GM21825 (cell line): ENCODE data around the gene CCDC85C.

ENCODE experiments used
- ATAC-seq: cut with Tn5 transposase; IDR thresholded peaks from one replicate; pipeline ENCODE4 v1.9.1; 2021; ENCODE audit warnings: mild to moderate bottlenecking, moderate library complexity; ENCODE audit not compliant: unreplicated experiment

CCDC85C gene

GRCh38 chr14:99592933-99593753 lies 10.9 kb downstream of the CCDC85C start:
- no peak for ATAC-seq

GRCh38 chr14:99592394-99592793 lies 11.6 kb downstream of the CCDC85C start:
- ATAC-seq: no peak

GRCh38 chr14:99590746-99591555 lies 13.1 kb downstream of the CCDC85C start:
- ATAC-seq: no peak

- ATAC-seq: no peak
These were observed 14.1 kb downstream of the CCDC85C start for GRCh38 chr14:99589651-99590530.

GRCh38 chr14:99589031-99589441 lies 15.0 kb downstream of the CCDC85C start:
- ATAC-seq: no peak

GRCh38 chr14:99587460-99588278 lies 16.3 kb downstream of the CCDC85C start:
- no peak for ATAC-seq

GRCh38 chr14:99586761-99587459 lies 17.1 kb downstream of the CCDC85C start:
- no peak for ATAC-seq

- ATAC-seq: no peak
These were observed 17.8 kb downstream of the CCDC85C start for GRCh38 chr14:99586054-99586760.

- ATAC-seq: no peak
These were observed 19.2 kb downstream of the CCDC85C start for GRCh38 chr14:99584823-99585222.

GRCh38 chr14:99581938-99582337 lies 22.1 kb downstream of the CCDC85C start:
- ATAC-seq: no peak

GRCh38 chr14:99581374-99581773 lies 22.6 kb downstream of the CCDC85C start:
- ATAC-seq: no peak

GRCh38 chr14:99579903-99580571 lies 24.0 kb downstream of the CCDC85C start:
- no peak for ATAC-seq

GRCh38 chr14:99579120-99579836 lies 24.7 kb downstream of the CCDC85C start:
- ATAC-seq: no peak

- no peak for ATAC-seq
These were observed 25.4 kb downstream of the CCDC85C start for GRCh38 chr14:99578541-99579101.

GRCh38 chr14:99576761-99577705 lies 27.0 kb downstream of the CCDC85C start:
- no peak for ATAC-seq

- ATAC-seq: no peak
These were observed 27.7 kb downstream of the CCDC85C start for GRCh38 chr14:99576304-99576703.
